Fibroblast of pulmonary artery (primary cell): ENCODE data around the gene PDE11A.
A peak's percentile ranks its signal among the peaks of the same experiment; 100 is the strongest.

Source experiments
- DNase-seq: peaks from one replicate; pipeline ENCODE4 v3.0.0-alpha.2; 2010; ENCODE audit warnings: low read depth
- H3K4me3 ChIP-seq: replicated peaks from 2 replicates; pipeline ENCODE4 v1.5.1; 2011; ENCODE audit warnings: low read depth, mild to moderate bottlenecking, control low read depth, low read length, moderate library complexity
- TF ChIP-seq, protein P1 (sequence below): IDR thresholded peaks from 2 replicates; pipeline ENCODE4 v1.5.1; 2011; ENCODE audit warnings: mild to moderate bottlenecking, control low read depth, low read length, inconsistent platforms; ENCODE audit errors: missing control alignments

Gene PDE11A

DNA sequence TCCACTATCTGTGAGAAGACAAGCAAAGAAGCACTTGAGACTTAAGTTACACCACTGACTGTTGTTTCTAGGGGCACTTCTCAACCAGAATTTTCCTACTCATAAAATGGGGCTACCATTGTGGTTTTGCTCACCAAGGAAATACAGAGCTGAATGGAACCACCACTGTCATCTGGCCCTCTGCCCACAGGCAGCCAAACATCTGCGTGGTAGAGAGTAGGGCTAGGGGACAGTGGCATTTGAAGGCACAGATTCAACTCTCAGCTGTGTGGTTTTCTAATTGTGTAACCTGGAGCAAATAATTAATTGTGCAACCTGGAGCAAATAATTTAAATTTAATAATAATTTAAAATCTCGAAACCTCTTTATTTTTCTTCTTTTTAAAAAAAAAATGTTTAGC lies 79.6 kb downstream of the PDE11A start:
- no peak overlapping the region for H3K4me3 ChIP-seq
- TF ChIP-seq, protein P1, sequence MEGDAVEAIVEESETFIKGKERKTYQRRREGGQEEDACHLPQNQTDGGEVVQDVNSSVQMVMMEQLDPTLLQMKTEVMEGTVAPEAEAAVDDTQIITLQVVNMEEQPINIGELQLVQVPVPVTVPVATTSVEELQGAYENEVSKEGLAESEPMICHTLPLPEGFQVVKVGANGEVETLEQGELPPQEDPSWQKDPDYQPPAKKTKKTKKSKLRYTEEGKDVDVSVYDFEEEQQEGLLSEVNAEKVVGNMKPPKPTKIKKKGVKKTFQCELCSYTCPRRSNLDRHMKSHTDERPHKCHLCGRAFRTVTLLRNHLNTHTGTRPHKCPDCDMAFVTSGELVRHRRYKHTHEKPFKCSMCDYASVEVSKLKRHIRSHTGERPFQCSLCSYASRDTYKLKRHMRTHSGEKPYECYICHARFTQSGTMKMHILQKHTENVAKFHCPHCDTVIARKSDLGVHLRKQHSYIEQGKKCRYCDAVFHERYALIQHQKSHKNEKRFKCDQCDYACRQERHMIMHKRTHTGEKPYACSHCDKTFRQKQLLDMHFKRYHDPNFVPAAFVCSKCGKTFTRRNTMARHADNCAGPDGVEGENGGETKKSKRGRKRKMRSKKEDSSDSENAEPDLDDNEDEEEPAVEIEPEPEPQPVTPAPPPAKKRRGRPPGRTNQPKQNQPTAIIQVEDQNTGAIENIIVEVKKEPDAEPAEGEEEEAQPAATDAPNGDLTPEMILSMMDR: no peak
- no peak for DNase-seq

DNA sequence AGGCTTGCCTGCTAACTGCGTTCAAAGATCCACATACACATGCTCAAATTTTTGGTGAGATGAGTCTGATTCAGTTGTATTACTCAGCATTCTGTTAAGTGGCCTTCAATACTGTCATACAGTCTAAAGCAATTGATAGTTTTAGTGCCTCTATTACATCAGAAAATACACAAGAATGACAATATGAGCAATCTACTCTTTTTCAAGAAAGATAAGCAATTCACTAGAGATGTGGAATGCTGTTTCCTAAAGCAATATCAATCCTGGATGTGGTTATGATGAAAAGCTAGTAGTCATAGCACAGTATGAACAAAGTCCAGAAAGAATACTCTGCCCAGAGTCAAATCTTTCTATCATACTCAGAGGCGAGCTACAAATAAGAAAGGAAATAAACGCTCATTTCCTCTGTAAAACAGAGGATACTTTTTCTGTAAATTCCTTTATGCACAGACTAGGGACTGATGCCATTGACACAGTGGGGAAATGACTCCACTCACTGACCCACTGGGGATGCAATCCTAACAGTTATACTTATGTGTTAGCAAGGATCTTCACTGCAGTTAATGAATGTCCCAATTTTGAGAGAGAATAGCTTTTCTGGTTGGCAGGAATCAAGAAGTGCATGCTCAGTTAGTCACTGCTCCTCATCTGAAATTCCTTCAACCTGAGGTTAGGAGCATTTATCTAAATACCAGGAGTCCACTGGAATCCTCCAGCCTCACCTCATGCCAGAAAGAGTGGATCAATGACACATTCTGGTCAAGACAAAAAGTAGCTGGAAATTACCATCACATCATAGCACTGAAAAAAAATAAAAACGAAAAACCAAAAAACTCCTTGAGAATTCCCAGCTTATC lies 83.3 kb downstream of the PDE11A start:
- TF ChIP-seq, protein P1: no peak
- no peak overlapping the region for H3K4me3 ChIP-seq
- DNase-seq: no peak

DNA sequence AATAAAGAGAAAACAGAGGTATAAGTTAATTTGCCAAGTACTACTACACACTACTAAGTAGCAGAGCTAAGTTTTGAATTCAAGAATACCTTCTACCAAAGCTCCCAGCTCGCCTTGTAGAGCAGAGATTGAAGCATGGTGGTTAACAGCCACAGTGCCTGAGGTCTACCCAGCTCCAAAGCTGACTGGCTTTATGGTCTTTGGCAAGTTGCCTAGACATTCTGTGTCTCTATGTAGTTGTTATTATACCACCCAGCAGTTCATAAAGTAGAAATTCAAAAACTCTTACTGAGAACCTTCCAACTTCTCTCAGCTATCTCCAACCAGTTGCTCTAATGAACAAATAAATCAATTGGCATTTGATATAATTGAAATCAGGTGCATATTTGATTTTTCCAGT lies 87.8 kb downstream of the PDE11A start:
- DNase-seq: peak; percentile 3
- TF ChIP-seq, protein P1: no peak
- no peak overlapping the region for H3K4me3 ChIP-seq

DNA sequence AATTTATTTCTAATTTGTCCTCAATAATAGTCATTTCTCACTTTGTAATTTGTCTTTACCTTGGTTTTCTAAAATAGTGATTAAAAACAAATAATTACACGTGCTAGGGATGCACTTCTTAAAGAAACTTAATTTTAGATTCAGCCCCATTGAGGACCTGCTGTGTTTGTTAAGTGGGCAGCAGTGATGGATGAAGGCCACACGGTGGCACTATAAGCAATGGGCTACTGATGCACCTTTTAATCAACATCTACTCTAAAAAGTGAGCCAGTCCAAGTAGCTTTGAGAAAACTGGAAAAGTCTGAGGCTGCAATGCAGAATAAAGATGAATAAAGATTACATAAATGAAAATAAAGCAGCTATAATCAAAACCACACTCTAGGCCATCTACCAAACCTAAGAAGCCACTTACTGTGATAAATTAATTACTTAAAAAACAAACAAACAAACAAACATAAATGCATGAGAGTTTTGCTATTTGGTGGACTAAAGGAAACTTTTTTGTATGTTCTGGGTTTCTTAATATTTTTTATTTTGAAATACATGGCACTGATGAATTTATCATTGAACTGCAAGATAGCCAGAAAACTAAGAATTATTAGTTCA lies 89.3 kb downstream of the PDE11A start:
- DNase-seq: peak; percentile 67
- TF ChIP-seq, protein P1: peak; percentile 98
- H3K4me3 ChIP-seq: no peak overlapping the region

DNA sequence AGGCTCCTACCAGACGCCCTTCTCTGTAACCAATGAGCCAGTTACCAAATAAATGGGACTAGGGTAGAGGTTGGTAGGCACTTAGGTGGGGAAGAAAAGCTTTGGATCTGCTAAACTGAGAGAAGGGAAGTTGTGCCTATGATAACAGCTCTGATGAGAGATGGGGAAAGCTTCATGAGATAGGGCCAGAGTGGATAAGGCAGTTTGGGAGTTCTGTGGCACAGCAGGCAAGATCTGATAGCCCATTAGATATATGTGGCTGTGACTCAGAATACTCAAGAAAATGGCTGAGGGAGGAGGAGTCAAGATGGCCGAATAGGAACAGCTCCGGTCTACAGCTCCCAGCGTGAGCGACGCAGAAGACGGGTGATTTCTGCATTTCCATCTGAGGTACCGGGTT lies 99.8 kb downstream of the PDE11A start:
- TF ChIP-seq, protein P1: no peak

DNA sequence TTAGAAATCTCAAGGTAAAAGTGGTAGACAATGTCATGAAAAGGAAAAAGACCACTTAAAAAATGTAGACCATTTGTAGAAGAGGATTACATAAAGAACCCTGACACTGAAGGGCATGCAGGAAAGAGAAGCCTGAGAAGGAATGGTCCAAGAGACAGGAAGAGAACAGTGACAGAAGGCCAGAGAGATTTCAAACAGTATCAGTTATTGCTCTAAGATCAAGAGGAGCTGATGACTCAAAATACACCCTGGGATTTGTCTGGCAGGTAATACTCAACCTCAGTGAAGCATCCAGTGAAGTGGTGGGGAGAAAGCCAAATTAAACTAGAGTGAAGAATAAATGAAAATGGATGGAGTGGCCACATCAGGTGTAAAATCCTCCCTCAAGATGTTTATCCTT lies 100.5 kb downstream of the PDE11A start:
- TF ChIP-seq, protein P1: no peak
- DNase-seq: no peak
- H3K4me3 ChIP-seq: no peak overlapping the region

More for the DNA sequence above, 99.8 kb downstream of the PDE11A start:
- DNase-seq: no peak
- no peak overlapping the region for H3K4me3 ChIP-seq
